CD4-positive, alpha-beta T cell treated with Interleukin-17A for 1 hour (primary cell): ENCODE measurements around the gene KXD1.
"Not testable (repeated sequence)": the region's sequence is repeated elsewhere in the genome, so short reads cannot be mapped to it uniquely, and the experiment has no call there.

ENCODE experiments used
- DNase-seq: peaks from one replicate; pipeline ENCODE4 v3.0.0-alpha.2; 2020

Gene KXD1

DNA sequence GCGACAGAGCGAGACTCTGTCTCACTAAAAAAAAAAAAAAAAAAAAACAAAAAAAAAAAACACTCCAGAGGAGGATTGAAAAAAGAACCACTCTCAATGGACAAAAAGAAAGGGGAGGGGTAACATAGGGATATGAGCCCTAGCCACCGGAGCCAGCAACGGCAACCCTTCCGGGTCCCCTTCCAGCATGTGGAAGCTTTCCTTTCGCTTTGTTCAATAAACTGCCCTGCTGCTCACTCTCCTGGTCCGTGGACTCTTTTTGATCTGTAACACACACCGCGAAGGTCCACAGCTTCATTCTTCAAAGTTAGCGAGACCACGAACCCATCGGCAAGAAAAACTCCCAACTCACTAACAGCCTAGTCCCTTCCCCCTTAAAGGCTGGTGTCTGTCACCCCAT is 29.9 kb downstream of the KXD1 start:
- DNase-seq = no peak

DNA sequence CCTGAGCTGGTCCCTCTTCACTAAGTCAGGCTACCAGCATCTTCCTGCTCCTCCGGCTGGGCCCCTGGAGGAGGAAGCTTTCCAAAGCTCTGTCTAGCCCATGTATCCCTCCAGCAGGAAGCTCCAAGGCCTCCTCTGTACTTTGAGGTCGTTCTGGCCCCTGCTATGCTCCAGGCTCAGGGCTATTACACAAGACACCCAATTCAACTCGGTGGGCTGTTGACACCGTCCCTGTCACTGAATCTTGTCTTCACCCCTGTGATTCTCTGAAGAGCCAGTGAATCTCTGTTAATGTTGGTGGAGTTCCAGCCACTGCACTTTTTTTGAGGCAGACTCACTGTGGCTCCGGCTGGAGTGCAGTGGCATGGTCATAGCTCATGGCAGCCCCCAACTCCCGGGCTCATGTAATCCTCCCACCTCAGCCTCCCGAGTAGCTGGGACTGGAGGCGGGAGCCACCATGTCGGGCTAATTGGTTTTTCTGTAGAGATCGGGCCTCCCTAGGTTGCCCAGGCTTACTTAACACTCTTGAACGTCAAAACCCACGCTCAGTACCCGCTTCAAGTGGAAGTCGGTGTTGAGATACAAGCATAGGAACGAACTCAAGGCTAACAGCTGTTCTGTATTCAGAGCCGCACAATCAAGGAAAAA is 30.4 kb downstream of the KXD1 start:
- DNase-seq = no peak

DNA sequence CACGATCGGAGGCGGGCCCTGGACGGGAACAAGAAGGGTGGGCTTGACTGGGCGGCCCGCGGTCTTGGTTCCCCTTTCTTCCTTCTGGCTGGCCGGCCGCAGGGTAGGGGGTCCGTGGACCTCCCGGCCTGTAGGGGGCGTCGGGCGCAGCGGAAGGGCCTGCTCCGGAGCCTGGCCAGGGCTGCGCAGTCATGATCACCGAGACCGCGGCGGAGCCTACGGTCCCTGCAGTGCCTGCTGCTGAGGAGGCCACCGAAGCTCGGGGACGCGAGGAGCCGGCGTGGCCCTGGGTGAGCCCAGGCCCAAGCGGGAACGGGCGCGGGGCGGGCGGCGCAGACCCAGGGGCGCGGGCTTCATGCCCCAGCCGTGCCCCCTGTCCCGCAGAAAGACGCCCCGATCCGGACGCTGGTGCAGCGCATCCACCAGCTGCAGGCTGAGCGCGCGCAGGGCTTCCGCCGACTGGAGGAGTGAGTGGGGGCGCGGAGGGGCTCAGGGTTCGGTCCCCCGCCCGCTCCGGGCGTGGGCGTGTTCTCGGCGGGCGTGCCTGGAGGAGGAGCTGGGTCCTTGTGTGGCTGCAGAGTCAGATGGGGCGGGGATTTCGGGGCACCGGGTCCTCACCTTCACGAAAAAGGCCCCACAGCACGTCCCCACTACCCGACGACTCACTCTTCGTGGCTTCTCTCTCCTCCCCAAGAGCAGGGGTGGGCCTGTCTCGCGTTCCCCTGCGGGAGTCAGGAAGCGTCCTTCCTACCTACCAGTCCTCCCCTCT is 31.1 kb downstream of the KXD1 start, which contains the start of gene REX1BD:
Gene REX1BD, plus strand, starts transcription at position 188 of the 769 bp plus-strand sequence. Its CDS starts 4 bp downstream, at position 192.
- DNase-seq = peak; percentile 90

DNA sequence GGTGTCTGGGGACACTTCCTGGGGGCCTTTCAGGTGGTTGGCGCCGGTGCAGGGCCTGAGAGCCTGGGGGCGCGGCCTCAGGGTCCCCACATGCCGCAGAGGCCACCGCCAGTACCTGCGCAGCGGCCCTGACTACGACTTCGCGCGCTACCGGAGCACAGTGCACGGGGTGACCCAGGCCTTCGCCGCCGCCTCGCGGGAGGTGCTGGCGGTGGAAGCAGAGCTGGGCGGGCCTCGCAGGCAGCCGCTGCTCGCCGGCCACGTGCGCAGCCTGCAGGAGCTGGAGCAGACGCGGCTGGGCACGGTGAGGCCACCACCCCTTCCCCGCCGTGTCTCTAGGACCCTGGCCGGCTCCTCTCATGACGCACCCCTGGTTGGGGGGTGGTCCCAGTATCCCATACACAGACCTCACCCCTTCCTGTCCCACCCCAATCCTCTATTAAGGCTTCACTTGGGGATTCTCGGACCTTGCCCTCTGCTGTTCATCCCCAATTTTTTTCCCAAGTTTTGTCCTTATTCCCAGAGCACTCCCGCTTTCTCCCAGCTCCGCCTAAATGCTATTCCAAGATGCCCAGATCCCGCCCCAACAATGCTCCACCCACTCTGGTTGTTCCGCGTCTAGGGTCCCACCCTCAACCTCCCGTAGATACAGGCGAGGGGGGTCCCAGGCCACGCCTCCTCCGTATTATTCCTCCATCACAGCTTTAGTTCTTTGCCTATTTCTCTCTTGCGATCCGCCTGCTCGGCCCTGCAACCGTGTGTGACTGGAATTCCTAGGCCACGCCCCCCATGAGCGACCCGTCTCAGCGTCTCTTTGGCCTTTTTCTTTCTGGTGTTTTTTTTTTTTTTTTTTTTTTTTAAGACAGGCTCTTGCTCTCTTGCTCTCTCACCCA is 32.0 kb downstream of the KXD1 start:
- DNase-seq = no peak

DNA sequence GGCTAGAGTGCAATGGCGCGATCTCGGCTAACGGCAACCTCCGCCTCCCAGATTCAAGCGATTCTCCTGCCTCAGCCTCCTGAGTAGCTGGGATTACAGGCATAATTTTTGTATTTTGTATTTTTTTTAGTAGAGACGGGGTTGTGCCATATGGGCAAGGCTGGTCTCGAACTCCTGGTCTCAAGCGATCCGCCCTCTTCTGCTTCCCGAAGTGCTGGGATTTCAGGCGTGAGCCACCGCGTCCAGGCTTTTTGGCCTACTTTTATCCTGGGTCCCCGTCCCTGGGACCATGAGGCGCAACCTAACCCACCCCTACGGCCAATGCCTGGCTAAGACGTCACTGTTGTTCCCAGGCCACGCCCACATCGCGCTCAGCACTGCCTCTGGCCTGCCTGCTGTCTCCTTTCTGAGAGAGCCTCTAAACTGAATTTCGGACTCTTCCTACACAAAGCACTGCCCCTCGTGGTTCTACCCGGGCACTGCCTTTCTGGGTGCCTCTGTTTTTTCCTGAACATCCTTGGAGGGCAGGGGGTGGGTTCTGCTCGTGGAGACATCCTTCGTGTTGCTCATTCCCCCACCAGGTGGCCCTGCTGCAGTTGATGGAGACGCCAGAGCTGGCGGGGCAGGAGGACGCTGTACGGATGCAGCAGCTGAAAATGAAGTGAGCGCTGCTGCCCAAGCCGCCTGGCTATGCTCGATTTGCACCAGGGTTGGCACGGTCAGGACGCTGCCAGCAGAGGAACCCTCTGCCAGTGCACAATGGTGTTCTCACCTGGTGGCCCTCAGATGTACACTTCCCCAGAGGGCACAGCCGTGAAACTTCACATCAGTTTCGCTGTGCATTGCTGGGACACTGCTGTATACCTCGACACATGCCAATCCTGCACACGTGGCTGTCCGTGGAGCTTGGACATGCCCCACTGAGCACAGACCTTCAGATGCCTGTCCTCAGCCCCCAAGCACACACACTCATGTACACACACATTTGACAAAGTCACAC is 32.9 kb downstream of the KXD1 start:
- peak; percentile 27 for DNase-seq

DNA sequence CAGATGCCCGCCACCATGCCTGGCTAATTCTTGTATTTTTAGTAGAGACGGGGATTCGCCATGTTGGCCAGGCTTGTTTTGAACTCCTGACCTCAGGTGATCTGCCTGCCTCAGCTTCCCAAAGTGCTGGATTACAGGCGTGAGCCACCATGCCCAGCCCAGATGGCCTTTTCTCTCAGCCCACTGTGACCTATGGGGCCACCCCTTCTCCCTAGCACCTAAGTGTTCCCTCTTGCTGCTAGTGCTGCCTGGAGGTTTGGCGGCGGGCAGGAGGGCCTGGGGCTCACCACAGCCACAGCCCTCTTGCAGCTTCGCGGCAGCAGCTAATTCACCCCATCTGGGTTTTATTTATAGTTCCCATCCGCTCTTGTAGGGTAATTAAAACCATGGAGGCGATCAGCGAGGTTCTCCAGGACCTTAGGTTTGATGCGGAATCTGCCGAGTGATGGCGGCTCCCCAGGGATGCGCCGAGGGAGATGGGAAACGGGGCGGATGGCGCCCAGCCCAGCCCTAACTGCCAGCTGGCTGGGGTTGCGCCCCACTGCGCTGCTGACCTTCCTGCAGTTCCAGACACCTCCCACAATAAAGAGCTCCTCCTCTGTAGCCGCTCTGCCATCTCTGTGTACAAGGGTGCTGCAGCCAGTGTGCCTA is 34.2 kb downstream of the KXD1 start:
- no peak for DNase-seq

DNA sequence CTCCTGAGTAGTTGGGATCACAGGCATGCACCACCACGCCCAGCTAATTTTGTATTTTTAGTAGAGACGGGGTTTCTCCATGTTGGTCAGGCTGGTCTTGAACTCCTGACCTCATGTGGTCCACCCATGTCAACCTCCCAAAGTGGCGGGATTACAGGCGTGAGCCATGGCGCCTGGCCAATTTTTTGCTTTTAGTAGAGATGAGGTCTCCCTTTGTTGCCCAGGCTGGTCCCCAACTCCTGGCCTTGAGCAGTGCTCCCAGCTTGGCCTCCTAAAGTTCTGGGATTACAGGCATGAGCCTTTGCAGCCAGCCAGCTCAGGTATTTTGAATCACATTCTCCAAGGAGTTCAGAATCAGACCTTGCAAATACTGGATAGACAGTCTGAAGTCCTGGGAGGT is 35.1 kb downstream of the KXD1 start:
- DNase-seq = not testable (repeated sequence)

DNA sequence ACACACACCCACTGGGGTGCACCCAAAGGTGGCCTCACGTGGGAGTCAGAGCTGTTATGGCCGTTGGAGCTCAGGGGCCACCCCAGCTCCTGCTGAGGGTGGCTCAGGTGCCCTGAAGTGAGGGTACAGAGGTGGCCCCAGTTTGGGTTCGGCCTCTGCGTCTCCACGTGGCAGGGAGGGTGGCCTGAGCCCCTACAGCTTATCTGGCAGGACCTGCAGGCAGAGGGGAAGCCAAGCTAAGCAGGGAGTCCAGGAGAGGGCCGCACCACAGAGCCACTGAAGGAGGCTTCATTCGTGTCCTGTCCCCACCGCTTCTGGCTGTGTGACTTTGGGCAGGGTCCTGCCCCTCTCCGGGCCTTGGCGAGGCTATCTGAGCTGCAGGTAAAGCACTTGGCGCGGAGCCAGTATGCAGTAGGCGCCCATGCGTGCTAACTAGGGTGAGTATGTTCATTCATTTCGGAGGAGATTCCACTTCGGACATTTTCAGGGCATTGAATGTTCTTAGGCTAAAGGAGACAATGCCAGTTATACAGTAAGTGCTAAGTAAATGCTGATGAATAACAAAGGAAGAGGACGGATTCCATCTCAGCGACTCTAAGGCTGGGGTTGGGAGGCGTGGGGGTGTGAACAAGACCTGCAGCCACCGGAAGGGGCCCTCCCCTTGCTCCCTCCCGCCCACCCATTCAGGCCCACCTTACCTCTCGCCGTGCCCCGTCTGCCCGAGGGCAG is 35.9 kb downstream of the KXD1 start:
- DNase-seq = no peak

DNA sequence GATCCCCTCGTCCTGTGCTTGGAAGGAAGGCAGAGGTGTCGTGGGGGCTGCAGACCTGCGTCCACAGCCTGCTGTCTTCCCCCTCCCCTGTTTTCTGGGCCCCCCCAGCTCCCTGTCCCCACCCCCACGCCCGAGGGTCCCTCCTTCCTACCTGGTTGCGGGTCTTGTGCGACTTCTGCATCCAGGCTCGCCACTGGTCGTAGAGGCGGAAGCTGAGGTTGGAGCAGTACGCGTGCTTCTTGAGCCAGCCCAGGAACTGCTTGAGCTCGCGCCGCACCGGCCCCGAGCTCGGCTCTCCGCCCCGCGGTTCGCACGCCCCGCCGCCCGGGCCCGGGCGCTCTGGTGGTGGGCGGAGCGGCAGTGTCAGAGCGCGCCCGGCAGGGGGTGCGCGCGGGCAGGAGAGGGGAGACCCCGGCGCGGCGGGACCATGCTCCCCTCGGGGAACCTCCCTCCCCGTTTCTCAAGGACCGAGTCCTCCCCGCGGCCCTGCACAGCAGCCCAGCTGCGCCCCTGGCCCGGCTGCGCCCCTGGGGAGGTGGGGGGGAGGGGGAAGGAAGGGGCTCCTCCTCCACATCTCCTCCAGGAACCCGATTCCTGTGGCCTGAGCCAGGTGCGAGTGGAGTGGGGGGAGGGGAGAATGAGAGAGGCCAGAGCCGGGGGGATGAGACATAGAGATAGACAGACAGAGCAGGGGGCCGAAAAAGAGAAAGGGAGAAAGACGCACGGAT is 36.6 kb downstream of the KXD1 start:
- peak; percentile 77 for DNase-seq

DNA sequence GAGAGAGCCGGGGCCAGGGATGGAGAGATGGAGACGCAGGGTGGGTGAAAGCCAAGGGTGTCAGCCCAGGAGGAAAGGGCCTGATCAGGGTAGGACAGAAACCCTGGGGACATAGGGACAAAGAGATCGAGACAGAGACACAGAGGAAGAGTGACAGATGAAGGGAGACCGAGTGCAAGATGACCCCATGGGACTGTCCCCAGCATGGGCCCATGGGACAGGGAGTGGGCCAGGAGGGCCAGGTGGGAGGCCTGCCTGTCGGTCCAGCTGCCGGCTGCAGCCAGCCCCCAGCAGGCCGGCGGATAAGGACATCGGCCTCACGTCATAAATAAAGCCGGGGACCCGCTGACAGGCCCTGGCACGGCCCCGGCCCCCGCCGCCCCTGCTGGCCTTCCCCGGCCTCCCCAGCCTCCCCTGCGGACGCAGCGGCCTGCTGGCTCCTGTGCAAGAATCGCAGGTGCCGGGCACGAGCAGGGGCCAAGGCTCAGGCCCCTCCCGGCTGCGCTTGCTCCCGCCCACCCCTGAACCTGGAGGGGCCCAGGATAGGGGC is 37.2 kb downstream of the KXD1 start:
- no peak for DNase-seq

DNA sequence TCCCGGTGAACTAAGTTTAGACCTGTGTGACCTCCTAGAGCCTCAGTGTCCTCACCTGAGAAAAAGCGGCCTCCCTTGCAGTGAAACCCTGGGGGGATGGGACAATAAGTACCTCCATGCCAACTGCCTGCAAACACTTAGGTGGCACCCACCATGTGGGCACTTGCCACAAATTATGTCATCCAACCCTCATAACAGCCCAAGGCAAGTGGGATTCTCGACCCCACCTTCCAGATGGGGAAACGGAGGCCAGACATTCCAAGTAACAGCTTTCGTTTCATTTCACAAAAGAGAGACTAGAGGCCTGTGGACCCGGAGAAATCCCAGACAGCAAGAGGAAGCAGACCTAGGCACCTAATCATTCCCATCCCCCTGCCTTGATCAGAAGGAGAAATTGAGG is 37.8 kb downstream of the KXD1 start:
- DNase-seq = no peak

DNA sequence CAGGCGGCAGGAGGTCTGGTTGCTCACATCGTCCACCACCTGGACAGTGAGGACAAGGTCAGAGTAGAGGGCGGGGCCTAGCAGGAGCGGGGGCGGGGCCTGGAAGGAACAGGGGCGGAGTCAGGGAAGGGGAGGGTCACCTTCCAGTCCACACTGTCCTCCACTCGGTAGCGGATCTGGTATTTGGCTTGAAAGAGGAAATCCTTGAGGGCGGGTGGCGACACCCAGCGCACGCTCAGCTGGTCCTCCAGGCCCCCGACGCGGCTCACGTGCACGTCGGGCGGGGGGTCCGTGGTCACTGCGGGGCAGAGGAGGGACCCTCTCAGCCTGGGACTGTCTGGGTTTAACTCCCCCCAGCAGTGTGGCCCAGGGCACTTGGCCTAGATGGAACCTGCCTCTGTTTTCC is 39.1 kb downstream of the KXD1 start:
- peak; percentile 31 for DNase-seq

DNA sequence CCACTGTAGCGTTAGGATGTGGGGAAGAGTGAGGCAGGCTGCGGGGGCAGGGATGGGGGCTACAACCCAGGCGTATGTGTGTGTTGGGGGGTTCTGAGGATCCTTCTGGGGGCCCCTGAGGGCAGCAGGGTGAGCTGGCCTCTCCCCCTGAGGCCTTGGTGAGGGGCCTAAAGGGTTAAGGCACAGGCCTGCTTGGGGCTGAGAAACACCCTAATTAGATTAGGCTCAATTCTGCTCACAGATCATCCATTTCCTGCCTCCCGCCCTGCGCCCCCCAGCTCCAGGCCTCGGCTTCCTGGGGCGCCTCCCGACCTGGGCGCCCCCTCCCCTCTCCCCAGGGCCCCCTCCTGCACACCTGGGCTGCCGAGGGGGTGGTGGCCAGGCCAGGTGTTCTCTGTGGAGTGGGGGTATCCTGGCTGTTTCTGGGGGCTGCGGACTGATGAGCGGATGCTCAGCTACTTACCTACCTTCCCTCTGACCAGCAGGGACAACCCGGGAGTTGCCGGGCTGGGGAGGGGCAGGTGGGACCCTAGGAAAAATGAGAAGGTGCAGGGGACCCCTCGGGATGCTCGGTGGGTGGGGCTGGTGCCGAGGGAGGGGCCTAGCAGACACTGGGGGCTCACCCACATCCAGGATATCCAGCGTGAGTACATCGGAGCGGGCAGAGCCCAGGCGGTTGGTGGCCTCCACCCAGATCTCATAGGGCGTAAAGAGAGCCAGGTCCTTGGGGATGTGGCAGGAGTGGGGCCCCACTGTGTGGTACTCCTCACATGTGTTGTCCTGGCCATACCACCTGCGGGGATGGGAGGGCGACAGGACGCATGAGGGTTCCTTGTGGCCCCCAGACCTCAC is 40.4 kb downstream of the KXD1 start:
- DNase-seq = no peak

DNA sequence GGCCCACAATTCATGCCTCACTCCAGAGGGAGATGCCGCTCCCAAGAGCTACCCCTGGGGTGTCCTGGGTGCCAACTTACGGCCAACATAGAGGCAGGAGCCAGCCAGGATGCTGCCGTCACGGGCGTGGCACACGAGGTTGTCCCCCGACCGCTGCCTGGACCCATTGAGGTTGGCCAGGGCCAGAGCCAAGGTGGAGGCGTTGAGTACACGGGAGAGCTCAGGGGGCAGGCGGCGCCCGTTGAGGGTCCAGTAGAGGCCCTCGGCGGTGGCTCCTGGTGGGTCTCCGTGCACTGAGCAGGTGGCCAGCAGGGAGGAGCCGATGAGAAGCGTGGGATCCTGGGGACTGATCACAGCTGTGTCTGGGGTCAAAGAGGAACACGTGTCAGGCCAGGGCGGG is 41.8 kb downstream of the KXD1 start:
- DNase-seq = no peak

DNA sequence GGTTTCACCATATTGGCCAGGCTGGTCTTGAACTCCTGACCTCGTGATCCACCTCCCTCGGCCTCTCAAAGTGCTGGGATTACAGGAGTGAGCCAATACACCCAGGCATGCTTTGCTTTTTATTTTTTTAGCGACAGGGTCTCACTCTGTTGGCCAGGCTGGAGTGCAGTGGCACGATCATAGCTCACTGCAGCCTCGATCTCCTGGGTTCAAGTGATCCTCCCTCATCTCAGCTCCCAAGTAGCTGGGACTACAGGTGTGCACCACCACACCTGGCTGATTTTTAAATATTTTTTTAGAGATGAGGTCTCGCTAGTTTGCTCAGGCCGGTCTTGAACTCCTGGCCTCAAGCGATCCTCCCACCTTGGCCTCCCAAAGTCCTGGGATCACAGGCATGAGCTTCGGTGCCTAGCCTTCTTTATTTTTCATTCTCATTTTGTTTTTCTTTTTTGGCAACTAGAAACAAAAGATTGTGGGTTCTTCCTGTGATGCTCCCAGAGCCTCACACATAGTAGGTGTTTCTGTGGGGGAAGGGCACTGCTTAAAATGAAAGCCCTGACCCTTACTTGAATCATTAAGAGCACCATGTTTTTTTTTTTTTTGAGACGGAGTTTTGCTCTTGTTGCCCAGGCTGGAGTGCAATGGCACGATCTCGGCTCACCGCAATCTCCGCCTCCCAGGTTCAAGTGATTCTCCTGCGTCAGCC is 43.2 kb downstream of the KXD1 start:
- not testable (repeated sequence) for DNase-seq

DNA sequence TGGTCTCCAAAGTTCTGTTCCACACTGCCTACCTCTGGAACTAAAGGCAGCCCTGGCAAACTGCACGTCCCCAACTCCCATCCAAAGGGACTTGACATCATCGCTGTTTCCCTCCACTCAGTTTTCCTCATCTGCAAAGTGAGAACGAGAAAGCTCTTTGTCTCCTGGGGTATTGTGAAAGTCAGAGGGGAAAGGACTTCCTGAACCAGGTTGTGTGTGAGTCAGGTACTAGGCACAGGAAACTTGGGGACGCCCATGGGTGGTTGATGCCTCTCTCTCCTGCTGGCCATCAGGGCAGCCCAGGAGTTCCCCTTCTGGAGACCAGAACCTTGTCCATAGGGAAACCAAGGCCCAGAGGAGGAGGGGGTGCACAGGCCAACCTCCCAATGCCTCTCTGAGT is 44.2 kb downstream of the KXD1 start:
- DNase-seq = no peak

DNA sequence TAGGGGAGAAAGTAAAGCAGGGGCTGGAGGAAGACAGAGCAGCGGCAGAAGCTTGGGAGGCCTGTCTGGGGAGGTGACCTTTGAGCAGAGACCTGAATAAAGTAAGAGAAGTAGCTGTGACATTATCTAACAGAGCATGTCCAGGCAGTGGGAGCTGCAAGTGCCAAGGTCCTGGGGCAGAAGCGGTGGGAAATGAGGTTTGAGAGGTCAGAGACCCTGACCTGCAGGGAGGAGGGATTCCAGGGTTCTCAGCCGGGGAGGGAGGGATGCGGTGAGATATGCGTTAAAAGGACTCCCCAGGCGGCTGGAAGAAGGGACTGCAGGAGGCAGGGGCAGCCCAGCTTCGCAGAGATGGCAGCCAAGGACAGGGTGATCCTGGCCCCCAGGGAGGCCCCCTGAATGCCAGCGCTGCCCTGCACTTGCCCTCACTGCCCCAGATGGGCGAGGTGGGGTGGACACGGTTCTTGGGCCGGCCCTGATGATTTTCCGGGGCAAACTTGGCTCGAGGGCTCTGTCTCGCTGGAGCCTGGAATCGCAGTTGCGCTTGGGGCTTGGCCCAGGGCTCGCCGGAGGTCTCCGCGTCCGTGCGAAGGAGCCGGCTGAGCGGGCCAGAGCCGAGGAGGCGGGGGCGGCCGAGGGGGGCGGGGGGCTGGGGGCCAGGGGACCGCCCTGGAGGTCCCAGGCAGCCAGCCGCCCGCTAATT is 45.7 kb downstream of the KXD1 start:
- no peak for DNase-seq
